Kidney glomerular epithelial cell (primary cell): ENCODE results near the gene AGBL3.
"Not testable (repeated sequence)": the region's sequence is repeated elsewhere in the genome, so short reads cannot be mapped to it uniquely, and the experiment has no call there.

Source experiments
- DNase-seq: peaks from one replicate; lab custom pipeline; 2025; lab: John Stamatoyannopoulos, UW

The AGBL3 gene

GRCh38 chr7:135076882-135077281, 90.6 kb downstream of the AGBL3 start:
- DNase-seq, result no peak

GRCh38 chr7:135077642-135078041, 91.3 kb downstream of the AGBL3 start:
- no peak for DNase-seq

- no peak for DNase-seq
These were observed 91.7 kb downstream of the AGBL3 start for GRCh38 chr7:135078051-135078450.

DNA sequence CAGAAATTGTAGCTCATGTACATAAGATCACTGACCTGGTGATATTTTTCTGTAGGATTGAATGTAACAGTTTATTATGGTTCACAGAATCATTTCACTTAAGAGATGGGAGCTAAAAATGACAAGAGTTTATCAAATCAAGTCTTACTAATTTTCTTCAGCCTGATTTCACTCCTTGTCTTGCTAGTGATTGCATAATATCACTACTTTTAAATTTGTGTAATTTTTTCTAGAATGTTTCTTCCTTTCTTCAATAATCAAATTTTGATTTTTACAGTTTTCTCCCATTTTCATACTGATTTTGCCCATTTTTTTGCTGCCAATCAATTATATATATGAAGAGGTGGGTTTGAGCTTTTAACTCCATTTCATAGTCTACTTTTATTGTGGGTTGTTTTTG, 92.8 kb downstream of the AGBL3 start:
- DNase-seq, result no peak

- no peak for DNase-seq
These were observed 96.7 kb downstream of the AGBL3 start for GRCh38 chr7:135083005-135083404.

GRCh38 chr7:135088566-135088965, 102.3 kb downstream of the AGBL3 start:
- DNase-seq, result no peak

- DNase-seq, result no peak
These were observed 105.4 kb downstream of the AGBL3 start for GRCh38 chr7:135091717-135092116.

DNA sequence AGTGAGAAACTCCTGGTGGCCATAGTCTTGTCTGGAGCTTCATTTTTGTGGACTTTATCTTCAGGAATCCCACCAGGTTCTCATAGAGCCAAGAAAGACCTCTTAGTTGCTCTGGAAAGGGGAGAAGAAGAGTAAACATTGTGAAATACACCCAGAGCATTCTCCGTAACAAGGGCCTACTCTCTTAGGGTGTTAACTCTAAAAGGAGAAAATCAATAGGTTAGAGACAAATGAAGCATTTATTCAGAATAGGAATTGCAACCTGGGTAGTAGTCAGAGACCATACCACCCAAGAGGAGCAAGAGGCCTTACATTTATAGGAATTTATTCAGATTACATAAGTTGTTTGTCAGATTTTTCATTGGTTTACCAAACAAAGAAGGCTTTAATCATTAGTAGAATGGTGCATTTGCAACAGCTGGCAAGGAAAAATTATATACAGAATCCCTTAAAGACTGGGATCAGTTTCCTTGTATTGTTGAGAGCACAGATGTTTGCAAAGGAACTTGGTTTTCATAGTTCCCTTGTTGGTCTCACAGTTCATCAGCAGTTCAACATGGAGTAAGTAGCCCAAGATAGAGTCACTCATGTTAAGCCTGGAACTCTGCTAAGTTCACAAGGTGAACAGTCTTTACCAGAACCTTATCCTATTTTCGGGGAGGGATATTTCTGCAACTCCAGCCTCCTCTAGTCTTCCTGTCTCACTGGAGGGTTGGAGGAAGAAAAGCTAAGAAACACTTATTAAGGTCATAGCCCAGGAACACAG, 108.3 kb downstream of the AGBL3 start:
- DNase-seq, result no peak

DNA sequence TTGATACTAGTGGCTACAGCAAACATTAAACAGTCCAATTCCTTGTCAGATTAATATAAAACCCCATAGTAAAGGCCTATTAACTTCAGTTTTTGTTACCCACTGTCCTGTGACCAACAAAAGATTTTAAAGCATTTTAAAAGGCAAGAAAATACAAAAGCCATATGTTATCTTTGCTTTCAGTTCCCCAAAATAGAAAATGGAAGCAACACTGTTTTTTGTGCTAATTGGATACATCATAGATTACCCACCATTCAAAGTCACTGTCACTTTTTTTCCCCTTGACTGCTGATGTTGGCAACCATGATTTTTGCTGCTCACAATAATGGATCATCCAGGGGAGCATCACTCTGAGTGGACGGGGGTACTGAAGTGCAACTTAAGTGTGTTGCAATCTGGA, 109.1 kb downstream of the AGBL3 start:
- peak; percentile 23 for DNase-seq

DNA sequence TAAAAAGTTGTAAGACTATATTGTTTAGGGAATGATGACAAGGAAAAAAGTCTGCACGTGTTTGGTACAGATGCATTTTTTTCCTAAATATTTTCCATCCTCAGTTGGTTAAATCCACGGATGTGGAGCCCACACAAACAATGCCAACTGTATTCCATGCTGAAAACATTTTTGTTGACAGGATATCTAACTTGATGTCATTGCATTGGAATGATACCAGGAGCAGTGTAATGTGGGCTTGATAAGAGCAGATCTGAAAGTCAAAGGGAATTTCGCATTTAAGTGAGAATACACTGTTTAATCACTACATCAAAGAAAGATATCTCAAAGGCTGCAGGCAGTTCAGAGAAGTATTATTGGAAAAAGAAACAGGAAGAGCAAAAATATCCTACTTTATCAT, 112.1 kb downstream of the AGBL3 start:
- DNase-seq, result no peak

GRCh38 chr7:135100856-135101255, 114.5 kb downstream of the AGBL3 start:
- no peak for DNase-seq

- DNase-seq, result no peak
These were observed 116.1 kb downstream of the AGBL3 start for GRCh38 chr7:135102372-135102771.

DNA sequence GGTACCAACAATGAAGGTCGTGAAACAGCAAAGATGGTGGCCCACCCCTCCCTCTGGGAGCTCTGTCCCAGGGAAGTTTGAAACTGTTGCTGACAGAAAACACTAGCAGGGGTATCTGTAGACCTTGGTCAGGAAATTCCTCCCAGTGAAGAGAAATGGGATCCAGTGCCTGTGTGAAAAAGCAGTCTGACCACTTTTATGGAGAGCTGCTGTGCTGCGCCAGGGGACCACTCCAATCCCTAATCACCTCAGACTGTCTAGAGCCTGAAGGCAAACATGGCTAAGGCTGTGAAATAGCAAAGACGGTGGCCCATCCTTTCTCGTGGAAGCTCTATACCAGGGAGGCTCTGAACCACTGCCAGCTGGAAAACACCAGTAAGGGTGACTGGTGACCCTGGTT, 123.3 kb downstream of the AGBL3 start:
- DNase-seq, result no peak

DNA sequence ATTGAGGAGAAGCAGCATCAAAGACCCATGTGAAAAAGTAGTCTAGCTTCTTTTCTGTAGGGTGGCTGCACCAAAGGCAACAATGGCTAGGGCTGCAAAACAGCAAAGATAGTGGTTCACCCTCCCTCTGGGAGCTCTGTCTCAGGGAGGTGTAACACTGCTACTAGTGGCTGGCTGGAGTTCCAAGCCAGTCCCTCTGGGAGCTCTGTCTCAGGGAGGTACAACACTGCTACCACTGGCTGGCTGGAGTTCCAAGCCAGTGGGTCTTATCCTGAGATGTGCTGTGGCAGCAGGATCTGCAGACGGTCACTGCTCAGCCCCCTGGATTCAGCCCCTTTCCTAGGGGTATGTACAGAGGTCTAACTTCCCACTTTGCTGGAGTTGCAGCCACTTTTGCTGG, 123.7 kb downstream of the AGBL3 start:
- DNase-seq, result no peak

- no peak for DNase-seq
These were observed 125.1 kb downstream of the AGBL3 start for GRCh38 chr7:135111379-135111778.

DNA sequence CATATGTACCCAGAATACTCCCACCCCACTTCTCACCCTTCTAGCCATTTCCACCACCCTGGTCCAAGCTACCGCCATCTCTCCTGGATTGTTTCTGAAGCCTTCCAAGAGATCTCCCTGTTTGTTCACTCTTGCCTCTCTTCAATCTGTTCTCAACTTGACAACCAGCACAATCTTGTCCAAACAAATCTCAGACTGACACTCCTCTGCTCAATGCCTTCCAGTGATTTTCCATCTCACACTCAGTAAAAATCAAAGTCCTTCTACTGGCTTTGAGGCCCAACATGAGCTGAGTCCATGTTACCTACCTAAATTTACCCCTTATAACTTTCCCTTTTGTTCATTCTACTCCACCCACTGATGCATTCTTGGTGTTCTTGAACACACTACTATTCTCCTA, 128.3 kb downstream of the AGBL3 start:
- DNase-seq, result no peak

GRCh38 chr7:135117096-135117495, 130.8 kb downstream of the AGBL3 start:
- DNase-seq, result no peak

DNA sequence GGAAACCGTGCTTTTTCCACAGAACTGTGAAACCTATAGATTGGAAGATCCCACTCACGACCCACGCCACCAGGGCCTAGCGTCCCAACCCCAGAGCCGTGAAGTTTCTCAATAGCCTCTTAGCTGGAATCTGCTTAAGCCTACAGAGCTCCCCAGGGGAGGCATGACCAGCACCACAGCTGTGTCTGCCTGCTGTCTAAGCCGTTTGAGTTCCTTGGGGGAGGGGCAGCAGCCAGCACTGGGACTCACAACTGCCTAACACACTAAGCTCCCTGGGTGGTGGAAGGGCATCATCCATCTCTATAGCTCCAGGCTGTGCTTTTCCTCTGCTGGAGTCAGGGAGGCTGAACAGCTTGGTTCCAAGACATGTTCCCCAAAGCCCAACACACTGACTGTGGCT, 135.6 kb downstream of the AGBL3 start:
- no peak for DNase-seq

- DNase-seq, result not testable (repeated sequence)
These were observed 138.3 kb downstream of the AGBL3 start for GRCh38 chr7:135124631-135125030.

DNA sequence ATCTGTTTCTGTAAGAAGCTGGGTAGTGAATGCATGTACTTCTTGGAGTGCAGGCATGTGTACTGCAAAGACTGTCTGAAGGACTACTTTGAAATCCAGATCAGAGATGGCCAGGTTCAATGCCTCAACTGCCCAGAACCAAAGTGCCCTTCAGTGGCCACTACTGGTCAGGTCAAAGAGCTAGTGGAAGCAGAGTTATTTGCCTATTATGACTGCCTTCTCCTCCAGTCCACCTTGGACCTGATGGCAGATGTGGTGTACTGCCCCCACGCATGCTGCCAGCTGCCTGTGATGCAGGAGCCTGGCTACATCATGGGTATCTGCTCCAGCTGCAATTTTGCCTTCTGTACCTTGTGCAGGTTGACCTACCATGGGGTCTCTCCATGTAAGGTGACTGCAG, 142.6 kb downstream of the AGBL3 start:
- DNase-seq, result no peak

- no peak for DNase-seq
These were observed 143.3 kb downstream of the AGBL3 start for GRCh38 chr7:135129579-135129978.

DNA sequence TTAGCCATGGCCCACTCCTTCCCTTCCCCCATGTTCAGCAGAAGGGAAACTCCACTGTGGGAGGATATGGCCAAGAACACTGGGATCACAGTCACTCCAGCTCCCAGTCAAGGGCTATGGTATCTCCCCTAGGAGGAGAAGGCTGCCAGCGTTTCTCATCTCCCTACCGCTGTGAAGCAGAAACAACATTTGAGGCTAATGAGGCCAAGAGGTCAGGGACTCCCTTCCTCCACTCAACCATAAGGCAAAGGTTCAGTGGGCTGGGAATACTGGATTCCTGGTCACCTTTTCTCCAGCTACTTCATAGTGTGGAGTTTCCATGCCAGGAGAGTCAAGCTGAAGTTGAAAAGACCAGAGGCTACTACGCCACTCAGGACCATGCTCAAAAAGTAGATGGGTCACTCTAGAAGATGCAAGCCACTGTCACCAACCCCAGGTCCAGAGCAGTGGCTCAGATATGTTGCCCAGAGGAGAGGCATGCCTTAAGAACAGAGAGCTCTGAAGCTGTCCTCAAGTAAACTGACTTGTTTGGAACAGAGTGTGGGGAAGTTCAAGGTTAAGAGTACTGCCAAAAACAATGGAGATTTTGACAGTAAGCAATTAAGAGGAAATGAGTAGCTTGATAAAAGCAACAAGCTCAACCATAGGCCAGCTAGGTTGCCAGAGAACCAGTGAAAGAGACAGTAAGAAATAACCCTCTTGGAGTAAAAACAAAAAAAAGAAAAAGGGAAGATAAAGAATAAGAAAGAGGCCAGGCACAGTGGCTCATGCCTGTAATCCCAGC, 157.8 kb downstream of the AGBL3 start:
- peak; percentile 42 for DNase-seq

DNA sequence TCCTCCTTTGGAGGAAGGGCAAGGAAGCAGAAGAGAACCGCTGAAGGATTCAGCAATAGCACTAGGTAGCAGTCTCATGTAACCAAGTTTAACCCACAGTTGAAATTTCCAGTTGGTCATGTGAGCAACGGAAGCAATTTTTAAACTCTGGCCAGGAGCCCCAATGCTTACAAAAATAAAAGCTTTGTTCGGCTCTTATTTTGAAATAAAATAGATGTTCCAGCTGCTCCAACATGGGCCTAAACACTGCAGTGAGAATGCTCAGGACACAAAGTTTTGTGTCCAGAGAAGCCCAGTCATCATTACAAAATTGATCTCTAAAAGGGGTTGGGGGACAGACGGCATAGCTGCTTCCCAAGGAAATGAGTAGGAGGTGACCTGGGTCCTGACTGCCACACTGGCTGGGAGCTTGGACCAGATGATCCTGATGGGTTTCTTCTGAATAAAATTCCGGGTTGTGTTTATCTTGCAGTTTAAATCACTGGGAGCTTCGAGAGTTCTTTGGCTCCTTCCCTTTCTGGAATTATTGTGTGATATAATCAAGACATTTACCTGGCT, 161.1 kb downstream of the AGBL3 start:
- DNase-seq, result no peak
